ENCODE data around the gene TMEM220.
A peak's percentile ranks its signal among the peaks of the same experiment; 100 is the strongest.

The TMEM220 gene

DNA sequence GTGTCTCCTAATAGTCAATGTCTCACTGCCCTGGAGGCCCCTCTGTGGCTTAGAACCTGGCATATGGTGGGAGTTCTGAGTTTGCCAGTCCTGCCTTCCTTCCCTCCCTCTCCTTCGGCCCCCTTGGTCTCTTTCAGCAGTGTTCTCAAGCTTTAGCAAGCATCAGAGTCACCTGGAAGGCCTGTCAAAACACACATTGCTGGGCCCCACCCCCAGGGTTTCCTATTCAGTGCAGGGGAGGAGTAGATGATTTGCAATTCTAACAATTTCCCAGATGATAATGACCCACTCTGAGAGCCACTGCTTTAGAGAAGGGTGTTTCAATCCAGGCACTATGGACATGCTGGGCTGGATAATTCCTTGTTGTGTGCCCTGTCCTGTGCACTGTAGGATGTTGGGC is 26.4 kb upstream of the TMEM220 start:
- no peak overlapping the region for H3K4me3 ChIP-seq (ENCODE audit: low read depth, low read length)
- DNase-seq (ENCODE audit: low read depth, low spot score) = no peak
- TF ChIP-seq, protein P1, sequence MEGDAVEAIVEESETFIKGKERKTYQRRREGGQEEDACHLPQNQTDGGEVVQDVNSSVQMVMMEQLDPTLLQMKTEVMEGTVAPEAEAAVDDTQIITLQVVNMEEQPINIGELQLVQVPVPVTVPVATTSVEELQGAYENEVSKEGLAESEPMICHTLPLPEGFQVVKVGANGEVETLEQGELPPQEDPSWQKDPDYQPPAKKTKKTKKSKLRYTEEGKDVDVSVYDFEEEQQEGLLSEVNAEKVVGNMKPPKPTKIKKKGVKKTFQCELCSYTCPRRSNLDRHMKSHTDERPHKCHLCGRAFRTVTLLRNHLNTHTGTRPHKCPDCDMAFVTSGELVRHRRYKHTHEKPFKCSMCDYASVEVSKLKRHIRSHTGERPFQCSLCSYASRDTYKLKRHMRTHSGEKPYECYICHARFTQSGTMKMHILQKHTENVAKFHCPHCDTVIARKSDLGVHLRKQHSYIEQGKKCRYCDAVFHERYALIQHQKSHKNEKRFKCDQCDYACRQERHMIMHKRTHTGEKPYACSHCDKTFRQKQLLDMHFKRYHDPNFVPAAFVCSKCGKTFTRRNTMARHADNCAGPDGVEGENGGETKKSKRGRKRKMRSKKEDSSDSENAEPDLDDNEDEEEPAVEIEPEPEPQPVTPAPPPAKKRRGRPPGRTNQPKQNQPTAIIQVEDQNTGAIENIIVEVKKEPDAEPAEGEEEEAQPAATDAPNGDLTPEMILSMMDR (IDR thresholded peaks at IDR 0.05; ENCODE audit: low read depth, low read length) = no peak
- in situ Hi-C loops (cut with HindIII; ENCODE audit: low sequenced_read_pairs) = no loop called here

GRCh38 chr17:10755592-10756127 is 25.8 kb upstream of the TMEM220 start:
- TF ChIP-seq, protein P1 (IDR thresholded peaks at IDR 0.05; ENCODE audit: low read depth, low read length) = no peak
- in situ Hi-C loops (cut with HindIII; ENCODE audit: low sequenced_read_pairs) = no loop called here
- H3K4me3 ChIP-seq (ENCODE audit: low read depth, low read length) = no peak overlapping the region
- DNase-seq (ENCODE audit: low read depth, low spot score) = no peak

DNA sequence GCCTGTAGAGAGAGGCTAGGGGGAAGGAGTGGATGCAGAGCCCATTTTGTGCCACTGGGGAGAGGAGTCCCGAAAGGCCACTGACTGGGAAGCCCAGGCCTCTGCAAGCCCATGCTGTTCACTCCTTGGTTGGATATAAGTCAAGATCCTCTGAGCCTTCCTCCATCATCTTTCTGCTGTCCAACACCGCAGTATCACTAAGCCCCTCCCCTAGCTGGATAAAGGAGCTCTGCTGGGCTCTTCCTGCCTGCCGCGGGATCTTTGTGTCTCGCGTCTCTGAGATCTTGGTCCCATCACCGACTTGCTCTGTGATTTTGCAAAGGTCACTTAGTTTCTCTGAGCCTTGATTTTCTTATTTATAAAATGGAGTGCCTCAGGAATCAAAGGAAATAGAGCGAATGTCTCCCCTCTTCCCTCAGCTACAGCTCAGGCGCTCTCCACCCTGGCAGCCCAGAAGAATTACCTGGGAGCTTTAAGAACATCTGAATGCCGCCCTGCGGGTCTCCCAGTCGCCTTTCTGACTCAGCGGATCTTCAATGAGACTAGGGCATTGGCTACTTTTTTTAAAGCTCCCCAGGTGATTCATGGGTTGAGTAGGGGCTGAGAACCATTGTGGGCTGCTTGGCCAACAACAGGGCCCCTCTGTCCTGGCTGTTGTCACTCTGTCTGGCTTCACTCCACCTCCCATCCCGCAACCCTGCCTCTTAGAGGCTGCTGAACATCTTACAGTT is 25.2 kb upstream of the TMEM220 start:
- no peak overlapping the region for H3K4me3 ChIP-seq (ENCODE audit: low read depth, low read length)
- TF ChIP-seq, protein P1 (IDR thresholded peaks at IDR 0.05; ENCODE audit: low read depth, low read length) = no peak
- in situ Hi-C loops (cut with HindIII; ENCODE audit: low sequenced_read_pairs) = no loop called here
- no peak for DNase-seq (ENCODE audit: low read depth, low spot score)

DNA sequence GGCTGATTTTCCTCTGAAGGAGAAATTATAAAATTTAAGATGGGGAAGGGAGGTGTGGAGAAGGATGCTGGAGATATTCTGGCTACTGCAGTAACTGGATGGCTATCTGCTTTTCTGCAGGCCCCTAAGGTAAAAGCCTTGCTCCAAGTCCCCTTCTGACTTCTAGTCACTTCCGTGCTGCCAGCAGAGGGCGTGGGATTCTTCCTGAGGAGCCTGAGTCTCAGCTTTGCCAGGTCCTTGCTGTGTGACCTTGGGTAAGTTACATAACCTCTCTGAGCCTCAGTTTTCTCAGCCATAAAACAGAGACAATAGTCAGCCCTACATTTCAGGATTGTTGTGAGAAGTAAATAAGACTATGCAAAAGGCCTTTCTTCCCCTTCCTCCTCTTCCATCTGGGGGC is 24.3 kb upstream of the TMEM220 start:
- in situ Hi-C loops (cut with HindIII; ENCODE audit: low sequenced_read_pairs) = no loop called here
- no peak overlapping the region for H3K4me3 ChIP-seq (ENCODE audit: low read depth, low read length)
- TF ChIP-seq, protein P1 (IDR thresholded peaks at IDR 0.05; ENCODE audit: low read depth, low read length) = peak; percentile 33
- no peak for DNase-seq (ENCODE audit: low read depth, low spot score)

DNA sequence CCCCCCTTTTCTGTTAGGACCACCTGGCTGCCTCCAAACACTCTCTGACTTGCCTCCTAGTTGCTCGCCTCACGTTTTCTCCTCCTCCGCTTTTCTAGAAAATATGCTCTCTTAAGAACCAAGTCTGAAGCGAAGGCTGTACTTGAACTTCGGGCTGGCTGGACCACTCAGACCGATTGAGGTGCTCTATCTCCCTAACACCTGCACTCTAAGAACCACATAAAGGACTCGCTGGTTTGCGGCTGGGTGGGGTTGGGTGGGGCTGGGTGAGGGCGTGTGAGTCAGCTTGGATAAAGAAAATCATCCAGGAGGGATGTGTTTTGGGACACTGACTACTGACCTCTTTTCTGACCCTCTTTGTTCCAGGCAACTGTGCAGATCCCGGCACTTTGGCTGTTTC is 22.9 kb upstream of the TMEM220 start:
- TF ChIP-seq, protein P1 (IDR thresholded peaks at IDR 0.05; ENCODE audit: low read depth, low read length) = no peak
- in situ Hi-C loops (cut with HindIII; ENCODE audit: low sequenced_read_pairs) = no loop called here
- no peak for DNase-seq (ENCODE audit: low read depth, low spot score)
- H3K4me3 ChIP-seq (ENCODE audit: low read depth, low read length) = no peak overlapping the region

GRCh38 chr17:10751563-10751962 is 21.7 kb upstream of the TMEM220 start:
- no peak overlapping the region for H3K4me3 ChIP-seq (ENCODE audit: low read depth, low read length)
- in situ Hi-C loops (cut with HindIII; ENCODE audit: low sequenced_read_pairs) = no loop called here
- TF ChIP-seq, protein P1 (IDR thresholded peaks at IDR 0.05; ENCODE audit: low read depth, low read length) = no peak
- DNase-seq (ENCODE audit: low read depth, low spot score) = no peak

Data from astrocyte of the spinal cord (primary cell).